Muscle layer of colon (tissue), 2 donors: Measurements from ENCODE around the gene VWC2L.

Source experiments
- H3K27ac ChIP-seq: one replicate; pipeline ENCODE4 v1.7.0; 2013; ENCODE audit warnings: low read depth, mild to moderate bottlenecking, low read length, moderate library complexity
- H3K27me3 ChIP-seq, 2 donors: one replicate each; pipeline ENCODE4 v1.7.0; 2013; ENCODE audit warnings: low read length in 2 of 2, mild to moderate bottlenecking in 2 of 2; ENCODE audit not compliant: insufficient read depth in 2 of 2, control insufficient read depth in 1 of 2
- H3K36me3 ChIP-seq: one replicate; pipeline ENCODE4 v1.7.0; 2013; ENCODE audit warnings: mild to moderate bottlenecking, low read length; ENCODE audit not compliant: insufficient read depth
- H3K4me1 ChIP-seq: one replicate; pipeline ENCODE4 v1.7.0; 2013; ENCODE audit warnings: mild to moderate bottlenecking, low read length; ENCODE audit not compliant: insufficient read depth
- H3K4me3 ChIP-seq, 2 donors: one replicate each; pipeline ENCODE4 v1.7.0; 2013; ENCODE audit warnings: low read length in 2 of 2, low read depth in 1 of 2, mild to moderate bottlenecking in 1 of 2, moderate library complexity in 1 of 2
- H3K9ac ChIP-seq: one replicate; pipeline ENCODE4 v1.7.0; 2013; ENCODE audit warnings: low read length
- H3K9me3 ChIP-seq: one replicate; pipeline ENCODE4 v1.7.0; 2013; ENCODE audit warnings: mild to moderate bottlenecking, low read length
- donor health status: abdominal sarcoma.
- donor health status: Adenocarcinoma of cecum.

Gene VWC2L

DNA sequence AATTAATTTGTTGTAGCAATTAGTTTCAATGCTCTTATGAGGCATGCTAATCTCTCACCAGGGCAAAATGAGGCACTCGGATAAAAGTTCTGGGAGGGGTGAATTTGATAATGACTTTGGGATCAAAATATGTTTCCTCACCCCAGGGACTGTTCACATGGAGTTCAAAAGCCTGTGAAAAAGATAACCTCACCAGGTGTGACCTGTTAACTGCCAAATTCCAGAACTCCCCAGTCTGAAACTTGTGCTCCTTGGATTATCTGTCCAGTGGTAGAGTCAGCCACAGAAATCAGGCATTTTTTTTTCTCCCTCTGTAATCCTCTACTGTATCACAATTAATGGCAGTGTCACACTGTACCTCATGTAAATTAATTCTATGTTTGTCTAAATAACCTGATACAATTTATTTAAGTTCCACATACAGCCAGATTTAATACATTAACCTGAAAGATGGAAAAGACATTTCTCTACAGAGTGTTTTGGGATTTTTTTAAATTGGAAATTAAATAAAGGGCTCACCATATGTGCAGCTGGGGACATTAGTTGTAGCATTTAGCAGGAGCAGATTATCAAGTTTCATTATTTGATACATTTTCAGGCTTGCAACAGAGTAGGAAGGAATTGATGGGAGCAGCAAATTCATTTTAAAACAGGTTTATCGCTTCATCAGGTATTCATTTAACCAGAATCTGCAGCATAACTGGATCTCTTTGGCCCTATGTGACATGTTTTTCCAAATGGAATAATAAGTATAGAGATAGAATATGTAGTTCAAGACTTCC is 191.2 kb downstream of the VWC2L start:
- no peak overlapping the region for H3K9ac ChIP-seq
- no peak overlapping the region for H3K4me3 ChIP-seq
- H3K36me3 ChIP-seq: no peaks in the 10 kb centered on the region
- H3K27me3 ChIP-seq: no peaks in the 10 kb centered on the region
- H3K9me3 ChIP-seq: no peaks in the 10 kb centered on the region
- no peaks in the 10 kb centered on the region for H3K4me1 ChIP-seq
- H3K27ac ChIP-seq: no peak overlapping the region

DNA sequence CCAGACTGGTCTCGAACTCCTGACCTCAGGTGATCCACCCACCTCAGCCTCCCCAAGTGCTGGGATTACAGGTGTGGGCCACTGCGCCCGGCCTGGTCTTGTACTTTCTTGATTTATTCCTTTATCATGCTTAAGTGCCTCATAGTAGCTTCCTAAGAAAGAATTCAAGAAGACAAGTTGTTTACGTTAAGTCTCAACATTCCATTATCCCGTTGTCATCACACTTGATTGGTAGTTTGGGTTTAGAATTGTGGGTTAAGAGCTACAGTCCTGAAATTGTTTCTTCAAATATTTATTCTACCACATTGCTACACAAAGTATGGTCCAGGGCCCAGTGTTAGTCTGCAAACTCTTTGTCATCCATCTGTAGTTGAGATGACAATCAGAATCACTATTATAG is 194.0 kb downstream of the VWC2L start:
- H3K36me3 ChIP-seq: no peaks in the 10 kb centered on the region
- H3K9ac ChIP-seq: no peak overlapping the region
- no peak overlapping the region for H3K4me3 ChIP-seq
- no peaks in the 10 kb centered on the region for H3K4me1 ChIP-seq
- no peak overlapping the region for H3K27ac ChIP-seq
- H3K9me3 ChIP-seq: no peaks in the 10 kb centered on the region
- H3K27me3 ChIP-seq: no peaks in the 10 kb centered on the region

DNA sequence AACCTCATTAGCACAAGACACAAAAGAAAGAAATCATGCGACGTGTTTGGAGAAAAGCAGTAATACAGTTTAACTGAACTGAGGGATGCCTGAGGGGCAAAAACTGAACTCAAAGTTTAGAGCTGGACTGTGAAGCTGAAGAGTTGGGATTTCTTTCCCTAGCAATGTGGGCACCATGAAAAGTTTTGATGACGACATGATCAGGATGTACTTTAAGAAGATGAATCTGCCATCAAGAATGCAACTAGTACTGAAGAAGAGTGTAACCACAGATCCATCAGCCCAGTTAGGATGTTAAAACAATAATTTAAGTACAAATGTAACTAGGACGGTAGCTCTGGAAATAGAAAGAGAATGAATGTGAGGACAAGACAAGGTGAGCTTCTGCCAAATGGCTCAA is 196.2 kb downstream of the VWC2L start:
- H3K36me3 ChIP-seq: no peaks in the 10 kb centered on the region
- no peaks in the 10 kb centered on the region for H3K27me3 ChIP-seq
- H3K4me3 ChIP-seq: no peak overlapping the region
- no peak overlapping the region for H3K9ac ChIP-seq
- no peaks in the 10 kb centered on the region for H3K9me3 ChIP-seq
- no peaks in the 10 kb centered on the region for H3K4me1 ChIP-seq
- no peak overlapping the region for H3K27ac ChIP-seq

GRCh38 chr2:214611015-214611414 is 200.2 kb downstream of the VWC2L start:
- Histone ChIP-seq H3K36me3 (no peaks in the 10 kb centered on the region), H3K4me1 (no peaks in the 10 kb centered on the region), H3K4me3 (no peak overlapping the region), H3K27me3 (no peaks in the 10 kb centered on the region), H3K9me3 (no peaks in the 10 kb centered on the region), H3K27ac (no peak overlapping the region), H3K9ac (no peak overlapping the region)

- no peak overlapping the region for H3K4me3 ChIP-seq
- H3K27me3 ChIP-seq: no peaks in the 10 kb centered on the region
- no peaks in the 10 kb centered on the region for H3K36me3 ChIP-seq
- no peaks in the 10 kb centered on the region for H3K4me1 ChIP-seq
- H3K9me3 ChIP-seq: no peaks in the 10 kb centered on the region
- H3K9ac ChIP-seq: no peak overlapping the region
- no peak overlapping the region for H3K27ac ChIP-seq
Observed at GRCh38 chr2:214624166-214624760, 213.4 kb downstream of the VWC2L start.

GRCh38 chr2:214628091-214628490 is 217.2 kb downstream of the VWC2L start:
- no peak overlapping the region for H3K27ac ChIP-seq
- H3K36me3 ChIP-seq: no peaks in the 10 kb centered on the region
- no peaks in the 10 kb centered on the region for H3K4me1 ChIP-seq
- no peak overlapping the region for H3K4me3 ChIP-seq
- H3K9me3 ChIP-seq: no peaks in the 10 kb centered on the region
- no peak overlapping the region for H3K9ac ChIP-seq
- no peaks in the 10 kb centered on the region for H3K27me3 ChIP-seq
